SK-N-SH (cell line): ENCODE results near the gene GSTCD. TPM values are rescaled to one million over a fixed set of nuclear protein-coding genes. Genes with fewer than 3 reads are reported as not detected.

ENCODE experiments used
- CTCF ChIA-PET: fragments of 300-600, 350-600 bp; formaldehyde crosslinking; extraction: SDS; loops from one replicate; lab custom pipeline; 2021; lab: Yijun Ruan, JAX
- POLR2A ChIA-PET: fragments of 350-600 bp; sonication (Branson Sonifier 250); formaldehyde crosslinking; extraction: SDS; loops from one replicate; lab custom pipeline; 2020; ENCODE audit warnings: antibody characterized with exemption, inconsistent platforms; lab: Yijun Ruan, JAX
- DNase-seq: peaks from one replicate; pipeline ENCODE4 v3.0.0; 2012
- H2AFZ ChIP-seq: fragments of 200-600 bp; sonication (generic); 2 replicates; pipeline ENCODE4 v1.8.1; 2016; ENCODE audit warnings: antibody characterized with exemption, mild to moderate bottlenecking, low read depth
- H3F3A ChIP-seq: fragments of 200-600 bp; sonication (generic); replicated peaks from 2 replicates; pipeline ENCODE3; 2016; ENCODE audit warnings: antibody characterized with exemption, mild to moderate bottlenecking; ENCODE audit not compliant: insufficient read depth
- H3K27ac ChIP-seq, 2 experiments: fragments of 200-500 bp in 1 of 2; fragments of 200-600 bp in 1 of 2; sonication (Bioruptor generic) in 1 of 2; sonication (generic), shearing (Covaris generic) in 1 of 2; 2 replicates each; pipeline versions ENCODE4 v1.5.1 to v1.6.1; 2014 to 2016; ENCODE audit warnings: low read depth in 2 of 2, inconsistent platforms in 1 of 2, low read length in 1 of 2, mild to moderate bottlenecking in 1 of 2, mixed read lengths in 1 of 2
- H3K27me3 ChIP-seq: fragments of 200-600 bp; sonication (generic), shearing (Covaris generic); 2 replicates; pipeline ENCODE4 v1.6.1; 2016; ENCODE audit warnings: mixed run types; ENCODE audit not compliant: insufficient read depth
- H3K36me3 ChIP-seq, 2 experiments: fragments of 200-500 bp in 1 of 2; fragments of 200-600 bp in 1 of 2; sonication (Bioruptor generic) in 1 of 2; sonication (generic) in 1 of 2; replicated peaks in 1 of 2; 2 replicates each; pipeline versions ENCODE3 to v1.5.1; 2014 to 2016; ENCODE audit warnings: low read length in 1 of 2, mild to moderate bottlenecking in 1 of 2; ENCODE audit not compliant: insufficient read depth in 2 of 2, control insufficient read depth in 1 of 2
- H3K4me1 ChIP-seq, 2 experiments: fragments of 200-500 bp in 1 of 2; fragments of 200-600 bp in 1 of 2; sonication (Bioruptor generic) in 1 of 2; sonication (generic), shearing (Covaris generic) in 1 of 2; 2 replicates each; pipeline versions ENCODE4 v1.5.1 to v1.6.1; 2014 to 2016; ENCODE audit warnings: low read depth in 1 of 2, low read length in 1 of 2, mixed run types in 1 of 2; ENCODE audit not compliant: insufficient read depth in 2 of 2, control insufficient read depth in 1 of 2
- H3K4me2 ChIP-seq: fragments of 200-600 bp; sonication (generic), shearing (Covaris generic); 2 replicates; pipeline ENCODE4 v1.6.1; 2017; ENCODE audit warnings: mixed run types
- H3K4me3 ChIP-seq, 2 experiments: fragments of 200-500 bp in 1 of 2; fragments of 200-600 bp in 1 of 2; sonication (Bioruptor generic) in 1 of 2; sonication (generic), shearing (Covaris generic) in 1 of 2; 2 replicates each; pipeline versions ENCODE4 v1.5.1 to v1.8.1; 2014 to 2016; ENCODE audit warnings: low read depth in 2 of 2, inconsistent platforms in 1 of 2, low read length in 1 of 2, mild to moderate bottlenecking in 1 of 2, mixed read lengths in 1 of 2, moderate library complexity in 1 of 2
- H3K79me2 ChIP-seq: fragments of 200-600 bp; sonication (generic); 2 replicates; pipeline ENCODE4 v1.8.1; 2017; ENCODE audit warnings: mild to moderate bottlenecking; ENCODE audit not compliant: insufficient read depth
- H3K9ac ChIP-seq: fragments of 200-600 bp; sonication (generic); 2 replicates; pipeline ENCODE4 v1.6.1; 2017; ENCODE audit warnings: mixed run types
- H3K9me2 ChIP-seq: fragments of 200-600 bp; sonication (generic); 2 replicates; pipeline ENCODE4 v1.6.1; 2017; ENCODE audit warnings: mixed run types
- H3K9me3 ChIP-seq: fragments of 200-600 bp; sonication (generic); 2 replicates; pipeline ENCODE4 v1.6.1; 2017; ENCODE audit warnings: mixed run types, mild to moderate bottlenecking, moderate library complexity
- H4K20me1 ChIP-seq: fragments of 200-600 bp; sonication (generic); 2 replicates; pipeline ENCODE4 v1.6.1; 2017; ENCODE audit warnings: mild to moderate bottlenecking, mixed run types; ENCODE audit not compliant: insufficient read depth
- ELF1 ChIP-seq: IDR thresholded peaks from 2 replicates; pipeline ENCODE4 v1.4.0; 2012
- EP300 ChIP-seq, 2 experiments: IDR thresholded peaks; 2 replicates each; pipeline versions ENCODE4 v1.4.0 to v1.6.1; 2012; ENCODE audit warnings: borderline replicate concordance in 1 of 2, low read depth in 1 of 2, low read length in 1 of 2
- FOXJ3 ChIP-seq: sonication (generic); formaldehyde crosslinking; IDR thresholded peaks from 2 replicates; pipeline ENCODE4 v1.5.1; 2020; ENCODE audit warnings: mild to moderate bottlenecking, missing genetic modification reagents
- GATA2 ChIP-seq: sonication (generic); formaldehyde crosslinking; IDR thresholded peaks from 2 replicates; pipeline ENCODE4 v1.5.0; 2020; ENCODE audit warnings: mild to moderate bottlenecking, missing genetic modification reagents
- MEF2A ChIP-seq: IDR thresholded peaks from 2 replicates; pipeline ENCODE4 v1.4.0; 2012; ENCODE audit warnings: low read depth, borderline replicate concordance
- NRF1 ChIP-seq: IDR thresholded peaks from 2 replicates; pipeline ENCODE4 v1.6.1; 2012; ENCODE audit warnings: low read depth, mild to moderate bottlenecking, low read length
- RCOR1 ChIP-seq: fragments of 150-350 bp; IDR thresholded peaks from 2 replicates; pipeline ENCODE4 v1.6.1; 2017; ENCODE audit warnings: antibody characterized with exemption, low read length
- RFX5 ChIP-seq: IDR thresholded peaks from 2 replicates; pipeline ENCODE4 v1.6.1; 2012; ENCODE audit warnings: mild to moderate bottlenecking, improper control_type of control experiment, low read length
- TAF1 ChIP-seq: IDR thresholded peaks from 2 replicates; pipeline ENCODE4 v1.6.1; 2012; ENCODE audit warnings: low read depth, mild to moderate bottlenecking, low read length, moderate library complexity, borderline replicate concordance
- whole genome bisulfite sequencing: methylation state at CpG from one replicate; pipeline ENCODE4 v1.1.6; 2017; ENCODE audit warnings: low lambda C conversion rate; 5-methylcytosine and 5-hydroxymethylcytosine counted together
- polyA plus RNA-seq, 3 experiments: library from polyadenylated mRNA; depleted of rRNA; stranded (reverse); fragments of >200 nt; gene quantifications; 2 replicates each; pipeline ENCODE4 v1.2.3, GENCODE V29; 2012
- TF ChIP-seq, protein P1 (sequence below): IDR thresholded peaks from 2 replicates; pipeline ENCODE4; 2012
- TF ChIP-seq, protein P2 (sequence below): IDR thresholded peaks from 2 replicates; pipeline ENCODE4 v1.6.1; 2012; ENCODE audit warnings: mild to moderate bottlenecking, low read depth, low read length, moderate library complexity
- TF ChIP-seq, protein P3 (sequence below): fragments of 150-350 bp; IDR thresholded peaks from 2 replicates; pipeline ENCODE4 v1.6.1; 2016; ENCODE audit warnings: mild to moderate bottlenecking, low read depth, low read length
- TF ChIP-seq, protein P4 (sequence below): fragments of 150-350 bp; IDR thresholded peaks from 2 replicates; pipeline ENCODE4 v1.6.1; 2017; ENCODE audit warnings: antibody characterized with exemption, low read length, low read depth, borderline replicate concordance
- TF ChIP-seq, protein P5 (sequence below): fragments of 200-600 bp; sonication (generic); IDR thresholded peaks from 2 replicates; pipeline ENCODE4 v1.6.1; 2017; ENCODE audit warnings: antibody characterized with exemption, mild to moderate bottlenecking, moderate library complexity
- TF ChIP-seq, protein P6 (sequence below): IDR thresholded peaks from 2 replicates; pipeline ENCODE4 v1.4.0; 2012; ENCODE audit warnings: low read depth, borderline replicate concordance

Gene GSTCD
- polyA plus RNA-seq, 1 of the 3 experiments (the other 2 are of a cell fraction): 4.8 TPM

DNA sequence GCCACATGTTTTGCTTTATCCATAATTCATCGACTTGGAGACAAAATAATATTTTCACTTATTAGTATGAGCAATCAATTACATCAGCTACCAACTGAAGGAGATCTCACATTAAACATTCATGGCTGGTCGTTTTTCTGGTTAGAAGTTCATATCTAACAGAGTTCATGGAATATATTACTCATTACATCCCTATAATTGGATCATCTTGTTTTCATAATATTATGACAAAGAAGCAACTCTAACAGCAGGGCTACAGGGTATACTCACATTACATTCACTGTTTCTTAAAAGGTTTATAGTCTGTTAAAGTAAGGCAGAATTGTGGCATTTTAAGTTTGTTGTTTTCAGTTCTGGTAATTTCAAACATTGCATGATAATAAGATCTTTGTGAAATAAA is 33.0 kb downstream of the GSTCD start:
- no peaks in the 10 kb centered on the region for H3K4me1 ChIP-seq
- POLR2A ChIA-PET: no interaction called here
- H3K27ac ChIP-seq: peak overlapping the region in 1 of 2 experiments; percentile 61; a peak in 2 of 4 replicates
- peak; percentile 10 for DNase-seq
- H3K9me2 ChIP-seq: 0 out of 2 replicates have a peak, but pooled peaks cover 3% of the 10 kb centered on the region
- no peaks in the 10 kb centered on the region for H3K79me2 ChIP-seq
- no peak overlapping the region for H3K4me3 ChIP-seq
- 42% methylated on average over 2 of the region's 2 CpGs for WGBS
- TF ChIP-seq EP300 (IDR thresholded peaks at IDR 0.05; ENCODE audit: borderline replicate concordance in 1 of 2, low read depth in 1 of 2, low read length in 1 of 2) (0 out of 4 replicates have a peak, but pooled peaks of 1 of the 2 experiments have one; percentile 6), GATA2 (CRISPR knock-in tag) (no peak)
- TF ChIP-seq, all 33 proteins: peak for 1
- H3K9ac ChIP-seq: no peak overlapping the region
- no peaks in the 10 kb centered on the region for H3K27me3 ChIP-seq
- H3F3A ChIP-seq: no peaks in the 10 kb centered on the region
- H3K36me3 ChIP-seq: peaks cover 3 to 17% of the 10 kb centered on the region in 2 experiments
- no peaks in the 10 kb centered on the region for H3K9me3 ChIP-seq
- H3K4me2 ChIP-seq: no peak overlapping the region
- CTCF ChIA-PET: interaction anchor here (0.8 kb wide), 1 partner anchor 10 kb away, joined by 3 read pairs; no protein-coding TSS in a partner anchor
- H2AFZ ChIP-seq: no peak overlapping the region
- no peaks in the 10 kb centered on the region for H4K20me1 ChIP-seq

DNA sequence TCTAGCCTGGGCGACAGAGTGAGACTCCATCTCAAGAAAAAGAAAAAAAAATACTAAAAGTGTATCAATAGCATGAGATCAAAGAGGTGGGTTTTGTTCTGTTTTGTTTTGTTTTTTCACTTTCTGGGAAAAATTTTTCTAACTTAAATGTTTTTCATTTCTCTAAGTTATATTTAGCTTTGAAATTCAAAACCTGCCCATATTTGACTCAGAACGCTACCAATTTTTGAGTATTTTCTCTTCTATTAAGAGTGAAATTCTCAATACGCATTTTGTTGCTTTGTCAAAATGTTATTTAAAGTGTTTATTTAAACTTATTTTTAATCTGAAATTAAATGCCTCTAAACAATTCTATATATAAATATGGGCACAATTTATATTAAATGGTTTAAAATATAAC is 39.6 kb downstream of the GSTCD start:
- no peak overlapping the region for H3K27ac ChIP-seq
- TF ChIP-seq TAF1 (no peak), MEF2A (no peak), NRF1 (no peak), GATA2 (CRISPR knock-in tag) (no peak), FOXJ3 (CRISPR knock-in tag) (no peak), EP300 (IDR thresholded peaks at IDR 0.05; ENCODE audit: borderline replicate concordance in 1 of 2, low read depth in 1 of 2, low read length in 1 of 2) (no peak), ELF1 (no peak), RCOR1 (no peak), RFX5 (no peak)
- TF ChIP-seq, protein P1, sequence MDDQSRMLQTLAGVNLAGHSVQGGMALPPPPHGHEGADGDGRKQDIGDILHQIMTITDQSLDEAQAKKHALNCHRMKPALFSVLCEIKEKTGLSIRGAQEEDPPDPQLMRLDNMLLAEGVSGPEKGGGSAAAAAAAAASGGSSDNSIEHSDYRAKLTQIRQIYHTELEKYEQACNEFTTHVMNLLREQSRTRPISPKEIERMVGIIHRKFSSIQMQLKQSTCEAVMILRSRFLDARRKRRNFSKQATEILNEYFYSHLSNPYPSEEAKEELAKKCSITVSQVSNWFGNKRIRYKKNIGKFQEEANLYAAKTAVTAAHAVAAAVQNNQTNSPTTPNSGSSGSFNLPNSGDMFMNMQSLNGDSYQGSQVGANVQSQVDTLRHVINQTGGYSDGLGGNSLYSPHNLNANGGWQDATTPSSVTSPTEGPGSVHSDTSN: no peak
- TF ChIP-seq, protein P2, sequence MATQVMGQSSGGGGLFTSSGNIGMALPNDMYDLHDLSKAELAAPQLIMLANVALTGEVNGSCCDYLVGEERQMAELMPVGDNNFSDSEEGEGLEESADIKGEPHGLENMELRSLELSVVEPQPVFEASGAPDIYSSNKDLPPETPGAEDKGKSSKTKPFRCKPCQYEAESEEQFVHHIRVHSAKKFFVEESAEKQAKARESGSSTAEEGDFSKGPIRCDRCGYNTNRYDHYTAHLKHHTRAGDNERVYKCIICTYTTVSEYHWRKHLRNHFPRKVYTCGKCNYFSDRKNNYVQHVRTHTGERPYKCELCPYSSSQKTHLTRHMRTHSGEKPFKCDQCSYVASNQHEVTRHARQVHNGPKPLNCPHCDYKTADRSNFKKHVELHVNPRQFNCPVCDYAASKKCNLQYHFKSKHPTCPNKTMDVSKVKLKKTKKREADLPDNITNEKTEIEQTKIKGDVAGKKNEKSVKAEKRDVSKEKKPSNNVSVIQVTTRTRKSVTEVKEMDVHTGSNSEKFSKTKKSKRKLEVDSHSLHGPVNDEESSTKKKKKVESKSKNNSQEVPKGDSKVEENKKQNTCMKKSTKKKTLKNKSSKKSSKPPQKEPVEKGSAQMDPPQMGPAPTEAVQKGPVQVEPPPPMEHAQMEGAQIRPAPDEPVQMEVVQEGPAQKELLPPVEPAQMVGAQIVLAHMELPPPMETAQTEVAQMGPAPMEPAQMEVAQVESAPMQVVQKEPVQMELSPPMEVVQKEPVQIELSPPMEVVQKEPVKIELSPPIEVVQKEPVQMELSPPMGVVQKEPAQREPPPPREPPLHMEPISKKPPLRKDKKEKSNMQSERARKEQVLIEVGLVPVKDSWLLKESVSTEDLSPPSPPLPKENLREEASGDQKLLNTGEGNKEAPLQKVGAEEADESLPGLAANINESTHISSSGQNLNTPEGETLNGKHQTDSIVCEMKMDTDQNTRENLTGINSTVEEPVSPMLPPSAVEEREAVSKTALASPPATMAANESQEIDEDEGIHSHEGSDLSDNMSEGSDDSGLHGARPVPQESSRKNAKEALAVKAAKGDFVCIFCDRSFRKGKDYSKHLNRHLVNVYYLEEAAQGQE: no peak
- TF ChIP-seq, protein P3, sequence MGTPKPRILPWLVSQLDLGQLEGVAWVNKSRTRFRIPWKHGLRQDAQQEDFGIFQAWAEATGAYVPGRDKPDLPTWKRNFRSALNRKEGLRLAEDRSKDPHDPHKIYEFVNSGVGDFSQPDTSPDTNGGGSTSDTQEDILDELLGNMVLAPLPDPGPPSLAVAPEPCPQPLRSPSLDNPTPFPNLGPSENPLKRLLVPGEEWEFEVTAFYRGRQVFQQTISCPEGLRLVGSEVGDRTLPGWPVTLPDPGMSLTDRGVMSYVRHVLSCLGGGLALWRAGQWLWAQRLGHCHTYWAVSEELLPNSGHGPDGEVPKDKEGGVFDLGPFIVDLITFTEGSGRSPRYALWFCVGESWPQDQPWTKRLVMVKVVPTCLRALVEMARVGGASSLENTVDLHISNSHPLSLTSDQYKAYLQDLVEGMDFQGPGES: no peak
- TF ChIP-seq, protein P4, sequence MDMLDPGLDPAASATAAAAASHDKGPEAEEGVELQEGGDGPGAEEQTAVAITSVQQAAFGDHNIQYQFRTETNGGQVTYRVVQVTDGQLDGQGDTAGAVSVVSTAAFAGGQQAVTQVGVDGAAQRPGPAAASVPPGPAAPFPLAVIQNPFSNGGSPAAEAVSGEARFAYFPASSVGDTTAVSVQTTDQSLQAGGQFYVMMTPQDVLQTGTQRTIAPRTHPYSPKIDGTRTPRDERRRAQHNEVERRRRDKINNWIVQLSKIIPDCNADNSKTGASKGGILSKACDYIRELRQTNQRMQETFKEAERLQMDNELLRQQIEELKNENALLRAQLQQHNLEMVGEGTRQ: no peak
- TF ChIP-seq, protein P5, sequence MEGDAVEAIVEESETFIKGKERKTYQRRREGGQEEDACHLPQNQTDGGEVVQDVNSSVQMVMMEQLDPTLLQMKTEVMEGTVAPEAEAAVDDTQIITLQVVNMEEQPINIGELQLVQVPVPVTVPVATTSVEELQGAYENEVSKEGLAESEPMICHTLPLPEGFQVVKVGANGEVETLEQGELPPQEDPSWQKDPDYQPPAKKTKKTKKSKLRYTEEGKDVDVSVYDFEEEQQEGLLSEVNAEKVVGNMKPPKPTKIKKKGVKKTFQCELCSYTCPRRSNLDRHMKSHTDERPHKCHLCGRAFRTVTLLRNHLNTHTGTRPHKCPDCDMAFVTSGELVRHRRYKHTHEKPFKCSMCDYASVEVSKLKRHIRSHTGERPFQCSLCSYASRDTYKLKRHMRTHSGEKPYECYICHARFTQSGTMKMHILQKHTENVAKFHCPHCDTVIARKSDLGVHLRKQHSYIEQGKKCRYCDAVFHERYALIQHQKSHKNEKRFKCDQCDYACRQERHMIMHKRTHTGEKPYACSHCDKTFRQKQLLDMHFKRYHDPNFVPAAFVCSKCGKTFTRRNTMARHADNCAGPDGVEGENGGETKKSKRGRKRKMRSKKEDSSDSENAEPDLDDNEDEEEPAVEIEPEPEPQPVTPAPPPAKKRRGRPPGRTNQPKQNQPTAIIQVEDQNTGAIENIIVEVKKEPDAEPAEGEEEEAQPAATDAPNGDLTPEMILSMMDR: no peak
- TF ChIP-seq, protein P6, sequence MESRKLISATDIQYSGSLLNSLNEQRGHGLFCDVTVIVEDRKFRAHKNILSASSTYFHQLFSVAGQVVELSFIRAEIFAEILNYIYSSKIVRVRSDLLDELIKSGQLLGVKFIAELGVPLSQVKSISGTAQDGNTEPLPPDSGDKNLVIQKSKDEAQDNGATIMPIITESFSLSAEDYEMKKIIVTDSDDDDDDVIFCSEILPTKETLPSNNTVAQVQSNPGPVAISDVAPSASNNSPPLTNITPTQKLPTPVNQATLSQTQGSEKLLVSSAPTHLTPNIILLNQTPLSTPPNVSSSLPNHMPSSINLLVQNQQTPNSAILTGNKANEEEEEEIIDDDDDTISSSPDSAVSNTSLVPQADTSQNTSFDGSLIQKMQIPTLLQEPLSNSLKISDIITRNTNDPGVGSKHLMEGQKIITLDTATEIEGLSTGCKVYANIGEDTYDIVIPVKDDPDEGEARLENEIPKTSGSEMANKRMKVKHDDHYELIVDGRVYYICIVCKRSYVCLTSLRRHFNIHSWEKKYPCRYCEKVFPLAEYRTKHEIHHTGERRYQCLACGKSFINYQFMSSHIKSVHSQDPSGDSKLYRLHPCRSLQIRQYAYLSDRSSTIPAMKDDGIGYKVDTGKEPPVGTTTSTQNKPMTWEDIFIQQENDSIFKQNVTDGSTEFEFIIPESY: no peak

More for the DNA sequence above, 39.6 kb downstream of the GSTCD start:
- Histone ChIP-seq H3F3A (no peaks in the 10 kb centered on the region), H3K9ac (no peak overlapping the region), H3K4me1 (no peaks in the 10 kb centered on the region), H3K36me3 (peaks cover 3 to 15% of the 10 kb centered on the region in 2 experiments), H3K79me2 (no peaks in the 10 kb centered on the region), H3K9me3 (no peaks in the 10 kb centered on the region), H3K27me3 (no peaks in the 10 kb centered on the region), H3K9me2 (0 out of 2 replicates have a peak, but pooled peaks cover 3% of the 10 kb centered on the region), H2AFZ (no peak overlapping the region), H3K4me2 (no peak overlapping the region), H4K20me1 (no peaks in the 10 kb centered on the region), H3K4me3 (no peak overlapping the region)
- POLR2A ChIA-PET: no interaction called here
- DNase-seq: no peak
- 91% methylated on average over 3 of the region's 3 CpGs for WGBS
- CTCF ChIA-PET: interaction anchor here (1.1 kb wide), 1 partner anchor 10 kb away, joined by 4 read pairs; no protein-coding TSS in a partner anchor
